Left colon (tissue), 2 donors: Measurements from ENCODE around the gene AHSG. TPM values are rescaled to one million over a fixed set of nuclear protein-coding genes. Genes with fewer than 3 reads are reported as not detected.

ENCODE experiments used
- ATAC-seq: fragments of 200-7000 bp; cut with Tn5 transposase; one replicate; pipeline ENCODE4 v1.9.1; 2020; ENCODE audit warnings: mild to moderate bottlenecking, moderate library complexity
- DNase-seq, 2 donors: peaks; one replicate each; pipeline ENCODE4 v3.0.0-alpha.2; 2020
- intact Hi-C, 2 donors: fragments of 100-400 bp; cut with DNase I in 1 of 2; cut with micrococcal nuclease in 1 of 2; formaldehyde crosslinking; loops; one replicate each; pipeline versions ENCODE4 v1.11.2 to v1.14.0; 2022; cut with DNase I, micrococcal nuclease
- total RNA-seq, 2 donors: library from RNA; stranded (reverse); fragmentation: NEBNext Ultra II Directional; extraction: Animal tissue kit (Norgen Biotek cat#: 25700); gene quantifications; one replicate each; pipeline ENCODE4 v1.2.1, GENCODE V29; 2021
- donor health status: DM: no; HTN: no; CAD: no.
- donor health status: DM: yes; HTN: yes; CAD: no.

AHSG gene
- total RNA-seq, 2 donors from 2014 or later: not detected

DNA sequence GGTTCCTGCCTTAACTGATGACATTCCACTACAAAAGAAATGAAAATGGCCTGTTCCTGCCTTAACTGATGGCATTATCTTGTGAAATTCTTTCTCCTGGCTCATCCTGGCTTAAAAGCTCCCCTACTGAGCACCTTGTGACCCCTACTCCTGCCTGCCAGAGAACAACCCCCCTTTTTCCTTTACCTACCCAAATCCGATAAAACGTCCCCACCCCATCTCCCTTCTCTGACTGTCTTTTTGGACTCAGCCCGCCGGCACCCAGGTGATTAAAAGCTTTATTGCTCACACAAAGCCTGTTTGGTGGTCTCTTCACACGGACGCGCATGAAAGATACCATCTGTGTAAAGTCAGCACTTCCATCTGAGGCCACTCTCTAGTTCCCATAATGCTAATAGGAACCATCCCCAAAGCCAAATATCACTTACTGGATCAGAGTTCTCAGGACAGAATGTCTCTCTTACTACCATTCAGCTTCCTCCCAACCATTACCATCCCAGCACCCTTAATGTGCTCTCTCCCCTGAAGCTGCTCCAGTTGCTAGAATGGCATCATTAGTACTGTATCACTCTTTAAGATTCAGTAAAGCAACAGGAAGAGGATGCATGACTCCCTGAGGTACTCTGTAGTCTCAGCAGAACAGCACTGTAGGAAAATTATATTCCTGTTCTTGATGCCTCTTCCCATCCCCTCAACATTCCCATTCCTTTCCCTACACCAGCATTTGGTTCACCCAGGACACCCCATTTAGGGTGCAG is 50.7 kb downstream of the AHSG start:
- DNase-seq (no peak), ATAC-seq (no peak)
- intact Hi-C loops: no loop called here

DNA sequence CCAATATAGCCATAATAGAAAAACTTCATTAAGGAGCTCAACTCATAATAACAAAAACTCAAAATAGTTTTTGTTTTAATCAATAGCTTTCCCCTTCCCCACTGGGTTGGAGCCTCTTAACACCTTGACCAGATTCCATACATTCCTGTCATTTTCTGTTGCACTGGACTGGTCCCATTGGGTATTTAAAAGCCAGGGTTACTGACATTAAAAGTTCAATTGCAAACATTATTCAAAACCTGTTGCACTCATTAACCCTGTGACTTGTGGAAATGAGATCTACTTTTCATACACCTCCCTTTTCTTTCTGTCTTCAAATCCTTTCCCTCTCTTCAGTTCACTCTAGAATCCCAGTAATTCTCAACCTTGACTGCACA is 51.2 kb downstream of the AHSG start:
- DNase-seq (no peak), ATAC-seq (no peak)
- intact Hi-C loops: no loop called here

DNA sequence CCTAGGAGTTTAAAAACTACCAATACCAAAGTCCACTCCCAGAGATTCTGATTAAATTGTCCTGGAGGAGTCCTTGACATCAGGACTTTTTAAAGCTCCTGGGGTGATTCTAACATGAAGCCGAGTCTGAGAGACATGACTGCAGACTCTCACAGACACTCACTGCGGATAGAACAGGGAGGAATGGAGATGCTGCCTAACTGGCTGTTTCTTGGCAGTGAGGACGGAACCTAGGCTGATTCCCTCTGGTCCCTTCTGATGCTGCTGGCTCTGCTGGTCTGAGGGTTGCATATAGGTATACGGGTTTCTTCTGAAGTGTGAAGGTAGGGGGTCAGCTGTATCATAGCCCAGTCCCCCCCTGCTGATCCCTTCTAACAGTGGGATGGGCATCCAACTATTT is 51.6 kb downstream of the AHSG start:
- DNase-seq (no peak), ATAC-seq (no peak)
- intact Hi-C loops: no loop called here

DNA sequence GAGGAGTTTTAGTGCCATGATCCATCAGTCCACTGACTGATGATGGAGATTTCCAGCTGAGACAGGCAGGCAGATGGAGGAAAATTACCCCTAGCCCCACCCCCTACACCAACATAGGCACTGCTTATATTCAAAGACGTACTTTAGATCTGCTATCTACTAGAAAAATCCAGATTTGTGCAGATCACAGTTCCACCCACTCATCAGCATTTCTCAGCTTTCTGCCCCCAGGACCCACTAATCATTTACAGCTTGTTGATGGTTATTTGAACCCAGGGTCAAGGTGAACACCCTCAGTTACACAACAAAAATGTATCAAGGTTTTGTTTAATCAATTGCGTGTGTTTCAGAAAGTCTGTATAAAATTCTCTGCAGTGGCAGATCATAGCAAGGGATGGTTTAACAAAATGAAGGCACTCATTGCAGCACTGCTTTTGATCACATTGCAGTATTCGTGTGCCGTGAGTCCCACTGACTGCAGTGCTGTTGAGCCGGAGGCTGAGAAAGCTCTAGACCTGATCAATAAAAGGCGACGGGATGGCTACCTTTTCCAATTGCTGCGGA is 52.8 kb downstream of the AHSG start, which contains the start of gene HRG:
HRG (plus strand) TSS at position 390 of the 564 bp plus-strand sequence; CDS start at position 408, 18 bp downstream.
- ATAC-seq: no peak
- DNase-seq: no peak

DNA sequence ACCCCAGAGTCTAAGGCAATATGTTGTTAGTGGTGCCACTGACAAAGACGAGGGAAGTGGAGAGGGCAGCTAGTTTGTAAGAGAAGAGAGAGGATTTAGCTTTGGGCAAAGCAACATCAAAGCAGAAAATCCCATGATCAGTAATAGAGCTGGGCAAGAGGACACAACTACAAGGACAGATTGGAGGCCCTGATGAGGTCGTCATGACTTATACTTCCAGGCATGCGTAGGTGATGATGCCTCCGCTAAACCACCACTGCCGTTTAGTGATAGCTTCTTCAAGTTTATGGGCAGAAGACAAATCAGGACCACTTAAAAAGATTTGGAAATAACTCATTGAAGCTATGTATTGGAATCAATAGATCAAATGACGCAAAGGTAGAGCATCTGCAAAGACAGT is 55.6 kb downstream of the AHSG start:
- intact Hi-C loops: no loop called here

More for the DNA sequence above, 52.8 kb downstream of the AHSG start, which contains the start of gene HRG:
- intact Hi-C loops: no loop called here

DNA sequence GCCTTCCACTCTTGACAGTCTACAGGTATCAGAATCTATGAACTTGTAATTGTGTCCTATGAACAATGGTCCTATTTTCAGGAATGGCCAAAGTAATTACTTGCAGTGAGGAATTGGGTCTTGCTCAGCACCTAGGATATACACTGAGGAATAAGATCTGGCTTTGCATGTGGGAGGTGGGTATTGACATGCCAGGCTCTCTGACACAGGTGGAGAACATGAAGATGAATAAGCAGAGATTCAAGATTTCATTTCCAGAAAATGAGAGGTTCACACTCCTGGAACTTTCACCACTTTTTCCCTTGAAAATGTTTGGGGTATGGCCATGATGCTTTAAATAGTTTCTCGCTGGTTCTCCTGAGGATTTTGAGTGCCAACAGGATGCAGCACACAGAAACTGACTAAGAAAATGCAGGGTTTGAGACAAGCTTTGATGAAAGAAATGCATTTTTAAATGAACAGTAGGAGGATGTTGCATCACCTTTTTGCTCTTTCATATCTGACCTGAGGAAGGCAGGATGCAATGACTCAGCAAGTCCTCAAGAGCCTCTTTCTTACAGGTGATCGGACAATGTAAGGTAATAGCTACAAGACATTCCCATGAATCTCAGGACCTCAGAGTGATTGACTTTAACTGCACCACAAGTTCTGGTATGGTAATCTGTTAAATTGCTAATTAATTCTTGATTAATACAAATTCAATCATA is 56.7 kb downstream of the AHSG start:
- intact Hi-C loops: no loop called here
- ATAC-seq (no peak), DNase-seq (no peak)

More for the DNA sequence above, 55.6 kb downstream of the AHSG start:
- ATAC-seq: no peak
- no peak for DNase-seq

DNA sequence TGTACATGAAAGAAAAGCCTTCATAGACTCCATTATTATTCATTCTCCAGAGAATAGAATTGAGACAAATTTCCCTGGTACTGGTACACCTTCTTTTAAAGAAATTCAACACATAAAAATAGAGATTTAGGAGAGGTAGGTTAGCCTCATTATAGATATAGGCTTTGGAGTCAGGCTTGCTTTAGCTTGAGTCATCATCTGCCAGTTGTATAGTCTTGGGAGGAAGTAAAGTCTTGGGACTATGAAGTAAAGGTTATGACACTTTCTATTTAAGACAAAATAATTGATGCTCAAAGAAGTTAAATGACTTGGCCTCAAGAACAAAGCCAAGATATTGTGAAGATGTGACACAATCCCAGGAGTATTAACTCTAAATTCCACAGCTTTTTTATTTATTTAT is 57.3 kb downstream of the AHSG start:
- no peak for DNase-seq
- ATAC-seq: no peak
- intact Hi-C loops: no loop called here

Other genes starting within 250 kb of the AHSG start
- 1 to 10 TPM; 1.5 to 2.9 TPM for gene CRYGS, start 68.7 kb upstream of the AHSG start, total RNA-seq
- gene TBCCD1, start 45.7 kb upstream of the AHSG start, total RNA-seq: 10 to 100 TPM; 10.0 to 10.7 TPM
- 10 to 100 TPM; 39.8 to 49.3 TPM for gene DNAJB11, start 42.3 kb upstream of the AHSG start, total RNA-seq
- gene FETUB, start 27.3 kb downstream of the AHSG start, total RNA-seq: not detected
- gene HRG, start 53.0 kb downstream of the AHSG start, total RNA-seq: not detected
- 1 to 10 TPM; 2.3 to 3.6 TPM for gene KNG1, start 104.3 kb downstream of the AHSG start, total RNA-seq
- 100 to 1,000 TPM; 214 to 343 TPM for gene EIF4A2, start 170.5 kb downstream of the AHSG start, total RNA-seq
- 1 to 10 TPM; 6.6 to 7.8 TPM for gene RFC4, start 193.4 kb downstream of the AHSG start, total RNA-seq
- 1 to 10 TPM in 1 of 2 donors, under 1 TPM in 1; 0.15 to 3.1 TPM for gene ADIPOQ, start 229.7 kb downstream of the AHSG start, total RNA-seq